Retinal pigment epithelial cell (primary cell): ENCODE measurements around the gene LRRC10B.

ENCODE experiments used
- DNase-seq: peaks from one replicate; pipeline ENCODE4 v3.0.0-alpha.2; 2010; ENCODE audit warnings: low read depth
- H3K4me3 ChIP-seq: 2 replicates; pipeline ENCODE4 v1.5.1; 2011; ENCODE audit warnings: mild to moderate bottlenecking, low read length, control low read depth, moderate library complexity
- TF ChIP-seq, protein P1 (sequence below): conservative IDR thresholded peaks from 2 replicates; pipeline ENCODE4 v1.5.1; 2011; ENCODE audit warnings: low read depth, low read length, control low read depth, inconsistent platforms

LRRC10B gene

DNA sequence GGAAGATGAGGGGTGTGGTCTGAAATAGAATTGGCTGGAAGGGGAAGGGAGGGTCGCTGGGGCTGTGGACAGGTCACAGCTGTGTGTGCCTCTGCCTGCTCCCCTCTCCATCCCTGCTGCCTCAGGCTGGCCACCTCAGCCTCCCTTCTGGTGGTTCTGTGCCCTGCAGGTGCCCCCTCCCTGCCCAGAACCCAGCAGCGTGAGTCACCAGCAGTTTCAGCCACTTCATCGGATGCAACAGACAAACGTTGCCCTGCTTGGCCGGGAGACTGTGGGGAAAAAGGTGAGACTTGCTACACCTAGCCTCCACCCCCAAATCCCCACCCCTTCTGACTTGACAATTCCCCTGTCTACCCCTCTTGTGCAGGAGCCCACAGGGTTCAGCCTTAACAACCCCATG lies 21.8 kb upstream of the LRRC10B start:
- DNase-seq = no peak

DNA sequence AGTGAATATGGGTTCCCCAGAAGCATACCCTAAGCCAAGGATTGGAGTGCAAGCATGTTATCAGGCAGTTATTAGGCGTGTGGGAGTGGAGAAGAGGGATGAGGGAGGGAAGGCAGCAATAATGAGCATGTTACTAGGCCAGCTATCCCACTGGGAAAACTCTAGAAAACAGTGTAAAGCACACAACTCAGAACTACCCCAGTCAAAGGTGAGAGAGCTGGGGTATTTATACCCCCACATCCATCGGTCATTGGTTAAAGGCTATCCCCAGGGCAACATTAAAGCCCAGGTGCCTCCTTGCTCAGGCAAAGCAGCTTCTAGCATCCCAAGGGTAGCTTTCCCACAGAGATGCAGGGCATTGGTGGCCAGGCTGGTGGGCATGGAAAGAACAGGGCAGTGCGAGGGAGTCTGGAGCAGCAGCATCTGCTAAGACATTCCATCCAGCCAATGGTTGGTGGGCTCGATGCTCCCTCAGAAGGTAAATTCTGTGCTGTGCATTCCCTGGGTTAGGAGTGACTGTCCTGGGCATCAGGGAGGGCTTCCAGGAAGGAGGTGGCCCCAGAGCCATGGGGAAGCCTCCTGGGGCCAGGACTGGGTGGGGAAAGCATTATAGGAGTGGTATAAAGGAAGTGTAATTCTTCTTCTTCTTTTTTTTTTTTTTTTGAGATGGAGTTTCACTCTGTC lies 21.1 kb upstream of the LRRC10B start:
- no peak for DNase-seq
- TF ChIP-seq, protein P1, sequence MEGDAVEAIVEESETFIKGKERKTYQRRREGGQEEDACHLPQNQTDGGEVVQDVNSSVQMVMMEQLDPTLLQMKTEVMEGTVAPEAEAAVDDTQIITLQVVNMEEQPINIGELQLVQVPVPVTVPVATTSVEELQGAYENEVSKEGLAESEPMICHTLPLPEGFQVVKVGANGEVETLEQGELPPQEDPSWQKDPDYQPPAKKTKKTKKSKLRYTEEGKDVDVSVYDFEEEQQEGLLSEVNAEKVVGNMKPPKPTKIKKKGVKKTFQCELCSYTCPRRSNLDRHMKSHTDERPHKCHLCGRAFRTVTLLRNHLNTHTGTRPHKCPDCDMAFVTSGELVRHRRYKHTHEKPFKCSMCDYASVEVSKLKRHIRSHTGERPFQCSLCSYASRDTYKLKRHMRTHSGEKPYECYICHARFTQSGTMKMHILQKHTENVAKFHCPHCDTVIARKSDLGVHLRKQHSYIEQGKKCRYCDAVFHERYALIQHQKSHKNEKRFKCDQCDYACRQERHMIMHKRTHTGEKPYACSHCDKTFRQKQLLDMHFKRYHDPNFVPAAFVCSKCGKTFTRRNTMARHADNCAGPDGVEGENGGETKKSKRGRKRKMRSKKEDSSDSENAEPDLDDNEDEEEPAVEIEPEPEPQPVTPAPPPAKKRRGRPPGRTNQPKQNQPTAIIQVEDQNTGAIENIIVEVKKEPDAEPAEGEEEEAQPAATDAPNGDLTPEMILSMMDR = no peak
- H3K4me3 ChIP-seq = no peak overlapping the region

More for the DNA sequence above, 21.8 kb upstream of the LRRC10B start:
- TF ChIP-seq, protein P1 = no peak
- H3K4me3 ChIP-seq = no peak overlapping the region

DNA sequence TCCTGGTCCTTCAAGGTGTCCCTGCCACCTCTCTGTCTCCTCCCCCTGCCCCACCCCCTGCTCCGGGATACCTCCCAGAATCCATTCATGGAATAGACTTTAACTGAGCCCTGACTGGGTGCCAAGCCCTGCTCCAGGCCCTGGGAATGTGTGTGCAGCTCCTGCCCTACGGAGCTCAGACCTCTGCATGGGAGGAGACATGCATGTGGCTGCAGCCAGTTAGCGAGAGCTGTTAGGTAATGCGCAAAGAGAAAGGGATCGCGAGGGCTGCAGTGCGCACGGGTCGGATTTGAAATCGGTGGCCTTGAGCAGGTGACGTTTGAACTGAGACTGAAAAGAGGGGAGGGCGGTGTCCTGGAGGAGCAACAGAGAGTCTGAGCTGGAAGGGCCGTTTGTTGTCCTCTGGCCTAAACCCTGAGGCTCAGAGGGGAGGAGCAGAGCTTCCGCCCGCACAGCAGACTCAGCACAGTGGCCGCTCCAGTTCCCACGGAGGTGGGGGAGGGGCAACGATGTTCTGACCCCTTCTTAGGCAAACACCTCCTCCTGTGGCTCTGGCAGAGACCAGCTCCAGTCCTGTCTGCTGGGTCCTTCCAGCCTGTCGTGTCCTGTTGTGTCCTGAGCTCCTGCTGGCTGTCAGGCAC lies 19.8 kb upstream of the LRRC10B start:
- peak; percentile 41 for DNase-seq
- TF ChIP-seq, protein P1 = peak; percentile 1
- H3K4me3 ChIP-seq = peak overlapping the region; percentile 12

DNA sequence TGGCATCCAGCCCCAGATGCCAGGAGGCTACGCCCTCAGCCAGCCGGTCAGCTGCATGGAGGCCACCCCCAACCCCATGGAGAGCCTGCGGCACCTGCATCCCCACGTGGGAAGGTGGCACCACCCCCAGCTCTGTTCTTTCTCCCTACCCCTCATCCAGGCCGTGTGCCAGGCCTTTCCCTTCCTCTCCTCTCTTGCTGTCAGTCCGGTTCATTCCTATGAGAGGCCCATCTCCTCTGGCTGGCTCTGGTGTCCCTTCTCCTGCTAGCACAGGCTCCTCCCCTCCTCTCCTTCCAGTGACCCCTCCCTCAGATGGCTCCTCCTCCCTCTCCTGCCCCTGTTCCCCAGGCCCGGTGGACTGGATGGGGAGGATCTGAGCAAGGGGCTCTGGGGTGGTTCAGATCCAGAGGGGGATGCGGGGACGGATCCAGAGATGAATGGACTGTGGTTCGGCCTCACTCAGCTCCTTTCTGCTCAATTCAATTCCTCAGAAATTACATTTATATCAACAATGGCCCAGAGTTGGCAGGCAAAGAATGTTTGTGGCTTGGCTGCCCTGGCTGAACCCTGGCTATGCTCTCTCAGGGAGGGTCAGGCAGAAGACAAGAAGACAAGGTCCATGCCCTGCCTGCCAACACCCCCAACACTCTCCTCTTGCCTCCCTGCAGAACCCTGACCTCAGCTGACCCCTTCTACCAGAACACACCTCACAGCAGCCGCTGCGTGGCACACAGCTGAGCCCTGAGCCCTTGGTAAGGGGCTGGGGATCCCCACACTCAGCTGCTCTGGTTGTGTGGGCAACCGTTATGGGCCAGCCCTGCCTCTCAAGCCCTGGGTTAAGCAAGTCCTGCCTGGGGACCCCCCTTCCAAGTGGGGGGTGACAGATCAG lies 18.5 kb upstream of the LRRC10B start:
- TF ChIP-seq, protein P1 = no peak
- no peak for DNase-seq
- H3K4me3 ChIP-seq = no peak overlapping the region

DNA sequence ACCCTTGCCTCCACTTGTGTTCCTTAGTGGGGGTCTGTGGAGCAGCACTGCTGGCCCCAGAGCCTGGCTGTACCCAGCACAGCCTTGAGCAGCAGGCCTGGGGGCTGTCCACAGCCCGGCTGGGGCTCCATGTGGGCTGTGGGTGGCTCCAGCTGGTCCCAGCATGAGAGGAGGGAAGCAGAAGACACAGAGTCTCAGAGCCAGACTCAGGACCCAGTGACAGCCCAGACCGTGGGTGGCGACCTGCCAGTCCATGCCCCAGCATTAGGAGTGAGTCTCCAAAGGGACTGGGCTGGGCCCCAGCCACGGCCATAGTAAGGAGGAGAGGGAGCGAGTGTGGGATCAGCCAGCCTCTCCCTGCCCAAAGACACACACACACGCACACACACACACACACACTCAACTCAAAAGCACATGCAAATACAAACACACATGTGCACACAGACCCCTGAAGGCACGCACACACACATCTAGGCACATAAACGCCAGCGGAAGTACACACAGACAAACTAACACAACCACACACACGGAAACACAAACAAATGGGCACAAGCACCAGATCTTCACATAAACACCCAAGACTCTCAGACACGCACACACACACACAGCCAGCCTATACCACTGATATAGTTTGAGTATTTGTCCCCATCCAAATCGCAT lies 16.7 kb upstream of the LRRC10B start:
- DNase-seq = no peak
- H3K4me3 ChIP-seq = no peak overlapping the region
- TF ChIP-seq, protein P1 = no peak

DNA sequence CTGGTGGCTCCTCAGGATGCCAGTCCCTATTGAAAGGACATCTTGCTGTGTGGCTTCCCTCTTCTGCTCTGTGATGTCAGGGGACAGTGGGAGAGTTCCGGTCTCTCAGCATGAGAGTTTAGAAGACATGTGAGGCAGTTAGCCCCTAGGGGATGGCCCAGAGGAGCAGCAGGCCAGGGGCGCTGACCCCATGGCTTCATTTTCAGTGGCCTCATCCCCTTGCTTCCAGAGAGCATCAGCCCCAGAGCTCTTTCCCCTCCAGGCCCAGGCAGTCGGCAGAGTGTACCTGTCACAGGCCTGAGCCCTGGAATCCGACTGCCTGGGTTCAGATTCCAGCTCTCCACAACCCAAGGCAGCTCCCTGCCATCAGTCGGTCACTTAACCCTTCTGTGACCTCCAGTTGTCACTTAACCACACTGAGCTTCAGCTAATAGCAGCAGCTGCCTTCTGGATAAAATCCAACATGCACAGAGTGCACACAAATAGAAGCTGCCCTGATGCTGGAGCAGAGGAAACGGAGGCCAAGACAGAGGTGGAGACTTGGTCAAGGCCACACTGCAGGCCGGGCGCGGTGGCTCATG lies 14.1 kb upstream of the LRRC10B start:
- H3K4me3 ChIP-seq = no peak overlapping the region
- TF ChIP-seq, protein P1 = no peak
- DNase-seq = no peak
